GM12892 (cell line): ENCODE data around the gene LYZL4. TPM values are rescaled to one million over a fixed set of nuclear protein-coding genes. Genes with fewer than 3 reads are reported as not detected.

ENCODE experiments used
- DNase-seq: peaks from one replicate; pipeline ENCODE4 v3.0.0; 2011; ENCODE audit not compliant: insufficient read length
- FAIRE-seq: peaks from 2 replicates; lab custom pipeline; 2011; peaks lifted over from hg19 to GRCh38; lab: Jason Lieb, UNC
- POLR2A ChIP-seq: IDR thresholded peaks from 2 replicates; pipeline ENCODE4 v1.6.1; 2011; ENCODE audit warnings: low read depth, low read length, control low read depth
- POLR2AphosphoS5 ChIP-seq: IDR thresholded peaks from 2 replicates; pipeline ENCODE4 v1.6.1; 2011; ENCODE audit warnings: low read depth, low read length, control low read depth
- TAF1 ChIP-seq: IDR thresholded peaks from 2 replicates; pipeline ENCODE4 v1.6.1; 2011; ENCODE audit warnings: low read depth, mild to moderate bottlenecking, control low read depth, low read length, borderline replicate concordance
- polyA plus RNA-seq: library from polyadenylated mRNA; unstranded; fragments of >200 nt; gene quantifications from one replicate; pipeline ENCODE4 v1.2.1, GENCODE V29; 2012; ENCODE audit warnings: missing spikeins, inconsistent platforms; ENCODE audit not compliant: missing spikeins

Gene LYZL4, protein sequence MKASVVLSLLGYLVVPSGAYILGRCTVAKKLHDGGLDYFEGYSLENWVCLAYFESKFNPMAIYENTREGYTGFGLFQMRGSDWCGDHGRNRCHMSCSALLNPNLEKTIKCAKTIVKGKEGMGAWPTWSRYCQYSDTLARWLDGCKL
- polyA plus RNA-seq: not detected

DNA sequence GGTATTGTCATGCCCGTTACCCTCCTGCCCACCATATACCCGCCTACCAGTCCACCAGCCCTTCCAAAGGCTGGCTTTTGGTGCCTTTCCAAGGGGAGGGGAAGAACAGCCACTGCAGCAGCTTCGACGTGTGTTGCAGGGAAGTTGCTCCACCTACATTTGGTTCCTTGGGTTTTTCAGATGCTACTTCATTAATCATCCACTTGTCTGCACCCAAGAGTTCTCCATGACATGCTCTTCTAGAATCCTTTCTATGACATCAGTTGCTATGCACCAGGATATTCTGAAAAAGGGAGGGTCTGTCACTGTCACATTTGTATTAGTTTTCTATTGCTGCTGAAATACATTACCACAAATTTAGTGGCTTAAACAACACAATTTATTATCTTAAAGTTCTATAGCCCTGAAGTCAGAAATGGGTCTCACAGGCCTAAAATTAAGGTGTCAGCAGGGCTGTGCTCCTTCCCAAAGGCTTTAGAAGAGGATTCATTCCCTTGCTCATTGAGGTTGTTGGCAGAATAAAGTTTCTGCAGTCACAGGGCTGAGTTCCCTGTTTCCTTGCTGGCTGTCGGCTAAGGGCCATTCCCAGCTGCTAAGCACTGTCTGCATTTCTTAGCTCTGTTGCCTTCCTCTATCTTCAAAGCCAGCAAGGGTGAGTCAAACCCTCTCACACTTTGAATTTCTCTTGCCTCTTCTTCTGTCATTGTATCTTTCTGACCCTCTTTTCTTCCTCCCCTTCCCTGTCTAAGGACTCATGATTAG is at the start of gene LYZL4:
Gene LYZL4 (minus strand): TSS at position 241 of the 762 bp plus-strand sequence. CDS start 3,359 bp downstream, outside the sequence.
- TF ChIP-seq POLR2AphosphoS5: no peak
- TF ChIP-seq POLR2A: no peak
- TF ChIP-seq TAF1: no peak
- DNase-seq (no peak), FAIRE-seq (no peak)

DNA sequence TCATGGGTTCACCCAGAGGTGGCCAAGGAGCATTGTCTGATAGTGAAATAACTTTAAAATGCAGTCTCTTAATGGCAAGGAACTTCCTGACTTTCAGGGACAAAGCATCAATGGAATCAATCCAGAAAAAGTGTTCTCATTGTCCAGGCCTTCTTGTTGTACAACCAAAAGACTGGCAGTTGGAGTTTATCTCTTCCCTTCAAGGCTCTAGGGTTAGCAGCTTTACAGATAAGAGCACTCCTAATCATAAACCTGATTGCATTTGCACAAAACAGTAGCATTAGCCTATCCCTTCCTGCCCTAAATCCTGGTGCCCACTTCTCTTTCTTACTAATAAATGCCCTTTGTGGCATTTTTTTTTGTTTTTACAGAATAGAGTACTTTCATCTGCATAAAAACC is 48.7 kb upstream of the LYZL4 start:
- DNase-seq (no peak), FAIRE-seq (no peak)

DNA sequence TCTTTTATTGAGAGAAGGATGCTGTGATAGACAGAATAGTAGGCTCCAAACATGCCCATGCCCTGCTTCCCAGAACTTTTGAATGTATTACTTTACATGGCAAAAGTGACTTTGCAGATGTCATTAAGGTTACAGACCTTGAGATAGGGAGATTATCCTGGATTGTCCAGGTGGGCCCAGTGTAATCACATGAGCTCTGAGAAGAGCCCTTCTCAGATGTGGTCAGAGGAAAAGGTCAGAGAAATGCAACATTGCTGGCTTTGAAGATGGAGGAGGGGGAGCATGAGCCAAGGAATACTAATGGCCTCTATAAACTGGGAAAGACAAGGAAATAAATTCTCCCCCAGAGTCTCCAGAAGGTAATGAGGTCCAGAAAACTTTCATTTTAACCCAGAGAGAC is 45.8 kb upstream of the LYZL4 start:
- TF ChIP-seq POLR2A (no peak), POLR2AphosphoS5 (no peak), TAF1 (no peak)
- no peak for FAIRE-seq
- DNase-seq: no peak

More for the DNA sequence above, 48.7 kb upstream of the LYZL4 start:
- TF ChIP-seq POLR2A (no peak), POLR2AphosphoS5 (no peak), TAF1 (no peak)

DNA sequence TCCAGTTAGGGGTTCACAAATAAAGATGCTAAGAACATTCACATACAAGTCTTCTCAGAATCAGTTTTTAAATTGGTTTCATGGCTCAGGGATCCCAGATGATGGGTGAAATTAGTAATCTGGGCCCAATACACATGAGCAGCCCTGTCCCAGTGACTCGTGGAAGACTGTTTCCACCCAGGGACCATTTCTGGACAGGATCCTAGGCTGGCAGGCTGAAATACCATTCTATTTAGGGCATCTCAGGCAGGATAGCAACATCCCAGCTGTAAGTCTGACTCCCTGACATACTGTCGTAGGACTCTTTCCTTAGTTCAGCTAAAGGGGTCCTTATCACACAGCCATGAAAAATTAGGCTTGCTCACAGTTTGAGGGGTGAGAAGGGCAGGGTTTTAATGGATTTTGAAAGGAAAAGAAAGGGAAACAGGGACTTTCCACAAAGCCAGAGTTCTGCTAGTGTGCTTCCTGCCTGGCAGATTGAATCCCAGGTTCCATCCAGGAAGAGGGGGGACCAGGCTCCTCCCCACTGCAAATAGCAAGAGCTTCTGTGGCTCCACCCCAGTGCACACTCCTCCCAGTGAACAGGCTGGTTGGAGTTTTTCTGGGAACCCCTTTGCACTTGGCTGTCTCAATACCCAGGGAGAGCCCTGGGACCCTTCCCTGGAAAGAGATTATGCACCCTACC is 41.3 kb upstream of the LYZL4 start:
- TF ChIP-seq TAF1: no peak
- TF ChIP-seq POLR2AphosphoS5: no peak
- TF ChIP-seq POLR2A: no peak
- DNase-seq (no peak), FAIRE-seq (no peak)

DNA sequence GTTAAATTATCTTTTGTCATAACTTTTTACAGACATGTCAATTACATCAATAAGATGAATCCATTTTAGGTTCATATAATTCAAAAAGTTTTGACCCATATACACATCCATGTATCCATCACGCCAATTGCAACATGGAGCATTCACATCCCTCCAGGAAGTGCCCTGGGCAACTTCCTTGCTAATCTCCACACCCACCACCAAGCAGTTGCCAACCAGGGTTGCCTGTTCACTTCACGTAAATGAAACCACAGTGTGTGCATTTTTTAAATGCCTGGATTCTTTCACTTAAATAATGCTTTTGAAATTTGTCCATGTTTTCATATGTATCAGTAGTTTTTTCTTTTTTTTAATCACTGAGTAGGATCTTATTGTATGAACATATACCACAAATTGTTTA is 40.7 kb upstream of the LYZL4 start:
- DNase-seq (no peak), FAIRE-seq (no peak)
- TF ChIP-seq POLR2A (no peak), TAF1 (no peak), POLR2AphosphoS5 (no peak)

DNA sequence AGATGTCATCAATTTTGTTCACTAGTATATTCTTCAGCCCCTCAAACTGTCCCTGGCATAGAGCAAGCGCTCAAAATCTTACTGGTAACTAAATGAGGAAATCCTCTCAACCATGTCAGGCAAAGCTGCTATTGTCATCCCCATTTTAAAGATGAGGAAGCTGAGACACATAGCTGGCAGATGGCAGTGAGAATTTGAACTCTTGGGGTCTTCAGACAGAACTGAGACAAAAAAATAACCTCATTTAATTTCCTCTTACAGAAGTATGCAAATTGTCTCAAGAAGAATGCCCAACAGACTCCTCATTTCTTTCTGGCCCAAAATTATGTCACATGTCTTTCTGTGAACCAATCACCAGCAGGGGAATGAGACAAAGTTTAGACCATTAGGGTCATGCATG is 40.2 kb upstream of the LYZL4 start:
- FAIRE-seq (no peak), DNase-seq (no peak)
- TF ChIP-seq TAF1 (no peak), POLR2A (no peak)

DNA sequence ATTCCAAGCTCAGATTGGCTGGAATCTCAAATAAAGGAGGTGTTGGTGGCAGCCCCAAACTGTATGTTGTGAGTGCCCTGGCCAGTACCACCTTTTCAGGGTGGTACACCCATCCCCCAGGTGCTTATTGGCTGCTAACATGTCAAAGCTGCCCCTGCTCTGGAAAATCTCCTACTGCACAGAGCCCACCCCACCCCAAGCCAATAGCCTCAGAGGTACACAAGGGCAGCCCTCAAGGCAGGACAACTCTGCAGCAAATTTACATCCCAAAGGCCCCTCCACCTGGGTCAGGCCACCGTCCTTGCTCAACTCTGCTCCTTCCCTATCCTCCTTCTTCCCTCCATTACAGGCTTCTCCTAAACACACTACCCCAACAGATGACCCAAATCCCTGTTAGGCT is 37.1 kb upstream of the LYZL4 start:
- DNase-seq (no peak), FAIRE-seq (no peak)
- TF ChIP-seq POLR2A (no peak), TAF1 (no peak), POLR2AphosphoS5 (no peak)

DNA sequence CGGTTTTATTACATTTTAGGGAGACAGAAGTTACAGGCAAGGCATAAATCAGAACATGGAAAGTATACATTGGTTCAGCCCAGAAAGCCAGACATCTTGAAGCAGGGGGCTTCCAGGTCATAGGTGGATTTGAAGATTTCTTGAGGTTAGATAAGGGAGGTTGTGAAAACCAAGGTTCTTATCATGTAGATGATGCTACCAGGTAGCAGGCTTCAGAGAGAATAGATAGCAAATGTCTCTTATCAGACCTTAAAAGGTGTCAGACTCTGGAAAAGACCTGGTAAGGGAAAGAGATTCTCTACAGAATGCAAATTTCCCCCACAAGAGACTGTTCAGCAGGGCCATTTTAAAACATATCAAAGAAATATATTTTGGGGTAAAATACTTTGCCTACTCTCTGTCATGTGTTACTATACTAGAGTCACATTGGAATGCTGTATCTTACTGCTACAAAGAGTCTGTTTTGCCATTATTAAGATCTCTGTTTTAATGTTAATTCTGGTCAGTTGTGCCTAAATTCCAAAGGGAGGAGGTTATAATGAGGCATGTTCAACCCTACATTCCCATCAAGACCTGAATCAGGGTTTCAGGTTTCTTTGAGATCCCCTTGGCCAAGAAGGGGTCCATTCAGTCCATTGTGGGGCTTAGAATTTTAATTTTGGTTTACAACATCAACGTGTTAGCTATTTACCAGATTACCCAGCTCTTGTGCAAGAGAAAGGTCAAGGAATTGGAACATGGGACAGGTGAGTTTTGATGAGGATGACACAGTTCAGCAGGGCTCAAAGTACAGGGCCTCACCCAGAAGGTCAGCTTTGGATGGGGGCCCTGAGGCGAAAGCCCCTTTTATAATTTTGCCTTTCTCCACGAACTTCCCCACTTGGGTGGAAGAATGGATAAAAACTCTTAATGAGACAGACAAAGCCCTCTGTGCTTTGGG is 36.0 kb upstream of the LYZL4 start:
- no peak for FAIRE-seq
- TF ChIP-seq POLR2A: no peak
- TF ChIP-seq TAF1: no peak
- TF ChIP-seq POLR2AphosphoS5: no peak
- DNase-seq: no peak

DNA sequence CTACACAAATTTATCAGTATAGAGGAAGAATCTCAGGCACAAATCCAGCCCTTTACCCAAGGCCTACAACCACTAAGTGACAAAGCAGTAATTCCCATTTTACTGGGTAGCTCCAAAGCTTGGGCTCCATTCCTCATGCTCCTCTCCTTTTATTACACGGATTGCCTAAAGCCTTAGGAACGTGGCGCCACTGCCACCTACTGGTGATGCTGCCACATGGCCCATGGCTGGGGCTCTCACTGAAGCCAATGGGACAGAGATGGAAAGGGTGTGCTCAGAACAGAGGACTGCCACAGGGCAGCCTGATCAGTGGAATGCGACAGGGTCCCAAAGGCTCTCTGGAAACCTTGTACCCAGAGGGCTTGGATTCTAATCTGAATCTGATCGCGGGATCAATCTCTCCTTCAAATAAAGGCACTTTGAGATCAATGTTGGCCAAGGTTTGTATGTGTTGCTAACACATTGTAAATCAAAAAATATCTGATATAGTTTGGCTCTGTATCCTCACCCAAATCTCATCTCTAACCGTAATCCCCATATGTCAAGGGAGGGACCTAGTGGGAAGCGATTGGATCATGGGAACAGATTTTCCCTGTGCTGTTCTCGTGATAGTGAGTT is 33.5 kb upstream of the LYZL4 start:
- DNase-seq (peak; percentile 49), FAIRE-seq (peak; percentile 84)
- TF ChIP-seq TAF1: no peak
- TF ChIP-seq POLR2AphosphoS5: no peak
- no peak for TF ChIP-seq POLR2A

DNA sequence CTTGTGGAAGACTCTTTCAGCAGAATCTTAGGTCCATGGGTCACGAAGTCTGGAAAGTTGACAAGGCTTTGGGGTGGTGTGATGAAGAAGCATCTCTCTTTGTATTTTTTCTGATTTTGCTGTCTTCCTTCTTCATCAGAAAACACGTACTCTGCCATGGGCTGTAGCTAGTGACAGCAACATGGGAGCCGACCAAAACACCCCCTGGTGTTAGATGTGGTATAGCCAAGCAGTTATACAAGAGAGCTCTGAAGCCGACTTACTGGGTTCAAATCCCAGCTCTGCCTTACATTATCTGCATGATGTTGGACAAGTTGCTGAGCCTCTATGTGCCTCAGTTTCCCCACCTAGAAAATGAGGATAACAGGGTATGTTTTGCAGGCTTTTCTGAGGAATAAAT is 32.9 kb upstream of the LYZL4 start:
- DNase-seq: no peak

DNA sequence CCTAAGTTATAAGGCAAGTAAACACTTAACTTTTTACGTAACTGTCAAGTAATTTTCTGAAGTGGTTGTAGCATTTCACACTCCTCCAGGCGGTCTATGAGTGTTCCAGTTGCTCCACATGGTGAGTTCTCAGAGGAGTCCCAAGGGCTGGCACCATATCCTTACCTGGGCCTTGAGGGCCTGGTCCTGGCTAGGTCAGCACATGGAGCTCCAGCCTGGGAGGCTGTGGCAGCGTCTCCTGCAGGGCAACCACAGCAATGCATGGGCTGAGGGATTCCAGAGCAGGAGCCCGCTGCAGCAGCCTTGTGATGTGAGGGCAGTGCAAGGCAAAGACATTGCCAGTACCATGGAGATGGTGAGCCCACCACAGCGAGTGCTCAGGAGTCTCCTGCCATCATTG is 32.2 kb upstream of the LYZL4 start:
- FAIRE-seq: no peak
- no peak for DNase-seq
- TF ChIP-seq POLR2A: no peak

More for the DNA sequence above, 32.9 kb upstream of the LYZL4 start:
- TF ChIP-seq POLR2AphosphoS5 (no peak), POLR2A (no peak), TAF1 (no peak)
- FAIRE-seq: no peak
